ENCODE results near the gene TMEM132D.

DNA sequence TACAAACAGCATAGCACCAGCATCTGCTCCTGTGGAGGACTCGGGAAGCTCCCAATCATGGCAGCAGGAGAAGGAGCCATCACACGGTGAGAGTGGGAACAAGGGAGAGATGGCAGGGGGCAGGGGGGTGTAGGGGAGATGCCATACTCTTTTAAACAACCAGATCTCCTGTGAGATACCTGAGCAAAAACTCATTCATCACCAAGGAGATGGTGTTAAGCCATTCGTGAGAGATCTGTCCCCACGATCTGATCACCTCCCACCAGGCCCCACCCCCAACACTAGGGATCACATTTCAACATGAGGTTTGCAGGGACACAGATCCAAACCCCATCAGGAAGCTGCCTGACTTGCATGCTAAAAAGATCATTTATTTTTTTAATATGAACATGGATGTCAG lies 499.3 kb downstream of the TMEM132D start:
- TF ChIP-seq POLR2A (IDR thresholded peaks at IDR 0.05; ENCODE audit: low read depth, low read length) (no peak), TAF1 (IDR thresholded peaks at IDR 0.05; ENCODE audit: borderline replicate concordance, low read depth, low read length) (no peak), POLR2AphosphoS5 (IDR thresholded peaks at IDR 0.05; ENCODE audit: low read depth, low read length) (no peak)

Data from GM12892 (cell line).